Keratinocyte (primary cell): ENCODE data around the gene TRMT112. TPM values are rescaled to one million over a fixed set of nuclear protein-coding genes. Genes with fewer than 3 reads are reported as not detected.

ENCODE experiments used
- DNase-seq: peaks from one replicate; pipeline ENCODE4 v3.0.0-alpha.2; 2011; ENCODE audit warnings: low read depth, missing footprints, low spot score
- FAIRE-seq: peaks from 2 replicates; lab custom pipeline; 2011; peaks lifted over from hg19 to GRCh38; lab: Jason Lieb, UNC
- H2AFZ ChIP-seq: 2 replicates; pipeline ENCODE4 v1.6.0; 2012; ENCODE audit warnings: low read length, control low read depth, inconsistent platforms; ENCODE audit not compliant: control insufficient read depth
- H3K27ac ChIP-seq: 2 replicates; pipeline ENCODE4 v1.5.1; 2011; ENCODE audit warnings: low read length; ENCODE audit not compliant: control insufficient read depth, insufficient read depth
- H3K27me3 ChIP-seq: 3 replicates; pipeline ENCODE4 v1.6.0; 2011; ENCODE audit warnings: low read length; ENCODE audit not compliant: control insufficient read depth, insufficient read depth; ENCODE audit errors: extremely low read depth
- H3K36me3 ChIP-seq, 2 experiments: 2 replicates in 1 of 2; 3 replicates in 1 of 2; pipeline ENCODE4 v1.5.1; 2011; ENCODE audit warnings: low read length in 2 of 2, mild to moderate bottlenecking in 1 of 2; ENCODE audit not compliant: control insufficient read depth in 2 of 2, insufficient read depth in 2 of 2; ENCODE audit errors: extremely low read depth in 1 of 2
- H3K4me1 ChIP-seq: 3 replicates; pipeline ENCODE4 v1.5.1; 2011; ENCODE audit warnings: low read length; ENCODE audit not compliant: control insufficient read depth, insufficient read depth; ENCODE audit errors: extremely low read depth
- H3K4me2 ChIP-seq: 3 replicates; pipeline ENCODE4 v1.6.0; 2011; ENCODE audit warnings: low read depth, low read length; ENCODE audit not compliant: control insufficient read depth, insufficient read depth; ENCODE audit errors: extremely low read depth
- H3K4me3 ChIP-seq, 3 experiments: fragments of 200-600 bp in 1 of 3; sonication (generic) in 1 of 3; 2 replicates in 2 of 3; 3 replicates in 1 of 3; pipeline ENCODE4 v1.5.1; 2011 to 2016; ENCODE audit warnings: low read length in 3 of 3, mild to moderate bottlenecking in 3 of 3, control low read depth in 2 of 3, inconsistent platforms in 1 of 3, low read depth in 1 of 3, mixed read lengths in 1 of 3, mixed run types in 1 of 3, moderate library complexity in 1 of 3; ENCODE audit not compliant: control insufficient read depth in 2 of 3, insufficient read depth in 2 of 3; ENCODE audit errors: extremely low read depth in 1 of 3
- H3K79me2 ChIP-seq: 2 replicates; pipeline ENCODE4 v1.6.0; 2012; ENCODE audit warnings: low read length; ENCODE audit not compliant: control insufficient read depth, insufficient read depth
- H3K9ac ChIP-seq: 3 replicates; pipeline ENCODE4 v1.6.0; 2011; ENCODE audit warnings: low read length; ENCODE audit not compliant: control insufficient read depth, insufficient read depth; ENCODE audit errors: extremely low read depth
- H3K9me1 ChIP-seq: 3 replicates; pipeline ENCODE4 v1.6.0; 2011; ENCODE audit warnings: low read length; ENCODE audit not compliant: control insufficient read depth, insufficient read depth; ENCODE audit errors: extremely low read depth
- H3K9me3 ChIP-seq: 2 replicates; pipeline ENCODE4 v1.5.1; 2012; ENCODE audit warnings: low read depth, low read length; ENCODE audit not compliant: control insufficient read depth
- H4K20me1 ChIP-seq: 3 replicates; pipeline ENCODE4 v1.6.0; 2011; ENCODE audit warnings: low read length; ENCODE audit not compliant: control insufficient read depth, insufficient read depth; ENCODE audit errors: extremely low read depth
- EZH2 ChIP-seq: IDR thresholded peaks from one replicate; pipeline ENCODE4 v1.6.1; 2012; ENCODE audit warnings: inconsistent platforms, mild to moderate bottlenecking, low read length, moderate library complexity
- dilution Hi-C: fragments of 300-500 bp; cut with MboI; formaldehyde crosslinking; loops from one replicate; pipeline ENCODE4 v1.7.0; 2020; ENCODE audit warnings: low sequenced_read_pairs; ENCODE audit not compliant: extremely low pct_ligation_motif_present
- polyA plus RNA-seq, 5 experiments: library from polyadenylated mRNA; depleted of rRNA in 3 of 5; stranded (reverse) in 3 of 5; stranded (forward) in 1 of 5; unstranded in 1 of 5; fragments of >200 nt; gene quantifications; 1 replicate in 1 of 5; 2 replicates in 3 of 5; 3 replicates in 1 of 5; pipeline versions ENCODE4 v1.2.1 to v1.2.3, GENCODE V29; 2011 to 2012; ENCODE audit warnings: missing spikeins in 2 of 5, low read depth in 1 of 5, low replicate concordance in 1 of 5
- TF ChIP-seq, protein P1 (sequence below), 3 experiments: IDR thresholded peaks in 1 of 3; conservative IDR thresholded peaks in 1 of 3; optimal IDR thresholded peaks in 1 of 3; 2 replicates in 2 of 3; 3 replicates in 1 of 3; pipeline versions ENCODE3 to v1.5.1; 2011; ENCODE audit warnings: low read length in 3 of 3, mild to moderate bottlenecking in 3 of 3, moderate library complexity in 2 of 3, control low read depth in 1 of 3, inconsistent platforms in 1 of 3; ENCODE audit not compliant: insufficient read depth in 2 of 3; ENCODE audit errors: extremely low read depth in 1 of 3

Gene TRMT112
- polyA plus RNA-seq, 1 donor (not counting 4 experiments of a cell fraction or from before 2014, with no cell fraction given): 408 TPM

- peak overlapping the region in 1 of 3 experiments; percentile 4 for H3K4me3 ChIP-seq
- peaks cover 21% of the 10 kb centered on the region for H3K79me2 ChIP-seq
- DNase-seq (no peak), FAIRE-seq (peak; percentile 94)
- no peaks in the 10 kb centered on the region for H4K20me1 ChIP-seq
- no peaks in the 10 kb centered on the region for H3K9me3 ChIP-seq
- dilution Hi-C loops: no loop called here
- H3K36me3 ChIP-seq: peaks cover 19 to 21% of the 10 kb centered on the region in 2 experiments
- H3K4me2 ChIP-seq: peak overlapping the region; percentile 35
- peaks cover 62% of the 10 kb centered on the region for H3K4me1 ChIP-seq
- H3K27me3 ChIP-seq: no peaks in the 10 kb centered on the region
- TF ChIP-seq EZH2: no peak
- TF ChIP-seq, protein P1, sequence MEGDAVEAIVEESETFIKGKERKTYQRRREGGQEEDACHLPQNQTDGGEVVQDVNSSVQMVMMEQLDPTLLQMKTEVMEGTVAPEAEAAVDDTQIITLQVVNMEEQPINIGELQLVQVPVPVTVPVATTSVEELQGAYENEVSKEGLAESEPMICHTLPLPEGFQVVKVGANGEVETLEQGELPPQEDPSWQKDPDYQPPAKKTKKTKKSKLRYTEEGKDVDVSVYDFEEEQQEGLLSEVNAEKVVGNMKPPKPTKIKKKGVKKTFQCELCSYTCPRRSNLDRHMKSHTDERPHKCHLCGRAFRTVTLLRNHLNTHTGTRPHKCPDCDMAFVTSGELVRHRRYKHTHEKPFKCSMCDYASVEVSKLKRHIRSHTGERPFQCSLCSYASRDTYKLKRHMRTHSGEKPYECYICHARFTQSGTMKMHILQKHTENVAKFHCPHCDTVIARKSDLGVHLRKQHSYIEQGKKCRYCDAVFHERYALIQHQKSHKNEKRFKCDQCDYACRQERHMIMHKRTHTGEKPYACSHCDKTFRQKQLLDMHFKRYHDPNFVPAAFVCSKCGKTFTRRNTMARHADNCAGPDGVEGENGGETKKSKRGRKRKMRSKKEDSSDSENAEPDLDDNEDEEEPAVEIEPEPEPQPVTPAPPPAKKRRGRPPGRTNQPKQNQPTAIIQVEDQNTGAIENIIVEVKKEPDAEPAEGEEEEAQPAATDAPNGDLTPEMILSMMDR (optimal IDR thresholded peaks at IDR 0.05 in 1 of 3, IDR thresholded peaks at IDR 0.05 in 1 of 3, conservative IDR thresholded peaks at IDR 0.05 in 1 of 3; ENCODE audit: extremely low read depth in 1 of 3, insufficient read depth in 2 of 3, low read length in 3 of 3): no peak
- H2AFZ ChIP-seq: no peak overlapping the region
- peak overlapping the region; percentile 85 for H3K27ac ChIP-seq
- H3K9ac ChIP-seq: peak overlapping the region; percentile 69
- H3K9me1 ChIP-seq: peaks cover 2% of the 10 kb centered on the region
Observed at GRCh38 chr11:64321533-64321932, 4.2 kb upstream of the TRMT112 start.

GRCh38 chr11:64321026-64321425, 3.7 kb upstream of the TRMT112 start:
- TF ChIP-seq EZH2: no peak
- TF ChIP-seq, protein P1 (optimal IDR thresholded peaks at IDR 0.05 in 1 of 3, IDR thresholded peaks at IDR 0.05 in 1 of 3, conservative IDR thresholded peaks at IDR 0.05 in 1 of 3; ENCODE audit: extremely low read depth in 1 of 3, insufficient read depth in 2 of 3, low read length in 3 of 3): no peak
- H3K9me1 ChIP-seq: peaks cover 2% of the 10 kb centered on the region
- DNase-seq (no peak), FAIRE-seq (no peak)
- peaks cover 65% of the 10 kb centered on the region for H3K4me1 ChIP-seq
- H3K79me2 ChIP-seq: peaks cover 24% of the 10 kb centered on the region
- H3K4me3 ChIP-seq: peak overlapping the region in 1 of 3 experiments; percentile 4
- H3K27ac ChIP-seq: peak overlapping the region; percentile 85
- H3K9ac ChIP-seq: peak overlapping the region; percentile 69
- H4K20me1 ChIP-seq: no peaks in the 10 kb centered on the region
- no peaks in the 10 kb centered on the region for H3K27me3 ChIP-seq
- H3K4me2 ChIP-seq: peak overlapping the region; percentile 35
- dilution Hi-C loops: no loop called here
- peaks cover 23% of the 10 kb centered on the region in 2 experiments for H3K36me3 ChIP-seq
- no peaks in the 10 kb centered on the region for H3K9me3 ChIP-seq
- no peak overlapping the region for H2AFZ ChIP-seq
